Embryonic facial prominence (tissue), 1 donor: ENCODE results near the gene CLRN1.

Experiments
- DNase-seq: peaks from one replicate; pipeline ENCODE4 v3.0.0-alpha.2; 2016; ENCODE audit errors: extremely low spot score

CLRN1 gene

GRCh38 chr3:150975992-150976368 is 3.5 kb upstream of the CLRN1 start:
- no peak for DNase-seq

GRCh38 chr3:150975086-150975991 is 2.8 kb upstream of the CLRN1 start:
- no peak for DNase-seq

GRCh38 chr3:150970665-150971324 is 1.7 kb downstream of the CLRN1 start:
- no peak for DNase-seq

- no peak for DNase-seq
Measured at GRCh38 chr3:150968341-150969035, 4.0 kb downstream of the CLRN1 start.

GRCh38 chr3:150965436-150965835 is 7.1 kb downstream of the CLRN1 start:
- no peak for DNase-seq

- DNase-seq, result no peak
Measured at GRCh38 chr3:150961949-150962348, 10.6 kb downstream of the CLRN1 start.

- DNase-seq, result no peak
Measured at GRCh38 chr3:150960708-150961684, 11.5 kb downstream of the CLRN1 start.

GRCh38 chr3:150958683-150959082 is 13.8 kb downstream of the CLRN1 start:
- DNase-seq, result no peak

- no peak for DNase-seq
Measured at GRCh38 chr3:150956376-150956775, 16.2 kb downstream of the CLRN1 start.

- no peak for DNase-seq
Measured at GRCh38 chr3:150951923-150952322, 20.6 kb downstream of the CLRN1 start.

- DNase-seq, result no peak
Measured at GRCh38 chr3:150945226-150946032, 27.1 kb downstream of the CLRN1 start.

GRCh38 chr3:150942221-150942620 is 30.3 kb downstream of the CLRN1 start:
- DNase-seq, result no peak

- DNase-seq, result no peak
Measured at GRCh38 chr3:150936693-150937092, 35.8 kb downstream of the CLRN1 start.

- DNase-seq, result no peak
Measured at GRCh38 chr3:150933473-150933995, 39.0 kb downstream of the CLRN1 start.

GRCh38 chr3:150931745-150932144 is 40.8 kb downstream of the CLRN1 start:
- no peak for DNase-seq

- DNase-seq, result no peak
Measured at GRCh38 chr3:150930839-150931238, 41.7 kb downstream of the CLRN1 start.

- DNase-seq, result no peak
Measured at GRCh38 chr3:150928234-150928633, 44.3 kb downstream of the CLRN1 start.

GRCh38 chr3:150926328-150926727 is 46.2 kb downstream of the CLRN1 start:
- no peak for DNase-seq

- no peak for DNase-seq
Measured at GRCh38 chr3:150925751-150926201, 46.8 kb downstream of the CLRN1 start.

- DNase-seq, result no peak
Measured at GRCh38 chr3:150922611-150923010, 49.9 kb downstream of the CLRN1 start.
